Measurements from ENCODE around the gene ULK2. TPM values are rescaled to one million over a fixed set of nuclear protein-coding genes. Genes with fewer than 3 reads are reported as not detected.
"Not testable (repeated sequence)": the region's sequence is repeated elsewhere in the genome, so short reads cannot be mapped to it uniquely, and the experiment has no call there.

Gene ULK2
- total RNA-seq, 1 donor from 2014 or later, result 46.0 TPM

DNA sequence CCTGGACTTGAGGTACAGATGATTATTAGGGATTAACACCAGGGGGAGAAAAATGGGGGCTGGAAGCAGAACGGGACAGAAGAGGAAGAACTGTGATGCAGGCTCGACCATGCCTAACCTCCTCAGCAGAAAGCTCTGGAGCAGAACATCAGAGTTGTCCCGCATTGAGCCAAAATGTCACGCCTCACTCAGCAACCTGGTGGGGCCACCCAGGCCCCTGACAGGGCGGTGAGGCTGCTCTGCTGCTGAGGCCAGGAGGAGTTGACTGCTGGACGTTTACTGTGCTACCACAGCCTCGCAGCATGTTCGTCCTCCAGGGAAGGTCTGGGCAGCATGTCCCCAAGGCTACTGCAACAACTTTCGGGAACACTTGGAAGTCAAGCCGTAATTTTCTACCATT is 6.5 kb upstream of the ULK2 start:
- ATAC-seq (no peak), DNase-seq (ENCODE audit: low spot score) (no peak)
- intact Hi-C loops (cut with DNase I), result no loop called here

DNA sequence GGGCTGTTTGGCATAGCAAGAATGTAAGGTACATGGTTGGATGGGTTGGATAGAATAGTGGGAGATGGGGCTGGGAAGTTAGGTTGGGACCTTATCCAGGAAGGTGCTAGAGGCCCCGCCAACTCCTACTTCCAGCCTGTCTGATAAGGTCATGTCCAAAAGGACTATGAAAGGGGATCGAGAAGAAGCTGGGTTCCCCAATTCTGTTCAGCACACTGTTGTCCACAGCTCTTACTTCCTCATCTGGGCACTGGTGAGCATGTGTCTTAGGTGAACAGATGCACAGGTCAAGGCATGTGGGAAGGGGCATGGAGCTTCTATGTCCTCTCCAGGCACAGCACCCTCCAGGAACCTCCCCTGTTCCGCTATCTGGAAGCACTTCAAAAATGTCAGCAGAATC is 5.6 kb upstream of the ULK2 start:
- ATAC-seq (no peak), DNase-seq (ENCODE audit: low spot score) (no peak)
- intact Hi-C loops (cut with DNase I), result no loop called here

DNA sequence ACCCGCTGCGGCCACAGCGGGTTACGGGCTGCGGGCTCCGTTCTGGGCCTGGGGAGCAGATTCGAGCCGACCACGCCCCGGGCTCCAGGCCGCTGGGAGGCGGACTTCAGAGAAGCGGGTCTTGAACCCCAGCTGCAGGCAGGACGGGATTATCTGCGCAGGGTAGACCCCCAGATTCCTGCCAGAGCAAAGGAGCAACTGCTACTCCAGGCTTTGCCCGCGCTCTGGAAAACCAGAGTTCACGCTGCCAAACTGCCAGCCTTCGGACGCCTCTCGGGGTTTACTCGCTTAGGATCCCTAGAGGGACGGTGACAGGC is 301 bp upstream of the ULK2 start:
- peak; percentile 25 for ATAC-seq
- intact Hi-C loops (cut with DNase I), result no loop called here
- no peak for DNase-seq (ENCODE audit: low spot score)

DNA sequence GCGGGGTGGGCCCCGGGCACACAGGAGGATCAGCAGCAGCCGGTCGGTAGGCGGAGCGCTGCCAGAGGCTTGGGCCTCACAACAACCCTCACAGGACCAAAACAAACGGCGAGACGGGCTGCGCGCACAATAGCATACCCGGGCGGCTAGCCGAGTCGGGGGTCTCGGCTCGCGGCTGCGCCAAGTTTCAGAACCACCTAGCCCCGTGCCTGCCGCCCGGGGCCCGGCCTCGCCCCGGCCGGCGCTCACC is 732 bp downstream of the ULK2 start:
- peak; percentile 81 for DNase-seq (ENCODE audit: low spot score)
- intact Hi-C loops (cut with DNase I), result no loop called here
- ATAC-seq, result peak; percentile 84

DNA sequence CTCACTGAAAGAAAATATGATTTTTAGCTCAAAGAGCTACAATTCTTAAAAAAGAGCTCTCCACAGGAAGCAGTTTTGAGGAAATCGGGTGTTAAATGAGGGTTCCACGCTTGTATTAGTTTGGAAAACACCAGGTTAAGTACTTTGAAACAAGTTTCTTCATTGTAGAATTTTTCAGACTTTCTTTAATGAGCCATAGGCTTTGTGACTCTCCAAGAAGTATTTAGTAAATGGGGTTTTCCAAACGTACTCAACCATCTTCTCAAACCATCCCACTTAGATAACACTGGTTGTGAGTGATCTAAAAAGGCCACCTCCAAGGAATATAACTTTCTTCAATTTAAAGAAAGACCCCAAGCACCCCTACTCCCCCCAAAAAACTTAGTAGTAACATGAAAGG is 2.7 kb downstream of the ULK2 start:
- no peak for DNase-seq (ENCODE audit: low spot score)
- intact Hi-C loops (cut with DNase I), result no loop called here
- ATAC-seq, result no peak

DNA sequence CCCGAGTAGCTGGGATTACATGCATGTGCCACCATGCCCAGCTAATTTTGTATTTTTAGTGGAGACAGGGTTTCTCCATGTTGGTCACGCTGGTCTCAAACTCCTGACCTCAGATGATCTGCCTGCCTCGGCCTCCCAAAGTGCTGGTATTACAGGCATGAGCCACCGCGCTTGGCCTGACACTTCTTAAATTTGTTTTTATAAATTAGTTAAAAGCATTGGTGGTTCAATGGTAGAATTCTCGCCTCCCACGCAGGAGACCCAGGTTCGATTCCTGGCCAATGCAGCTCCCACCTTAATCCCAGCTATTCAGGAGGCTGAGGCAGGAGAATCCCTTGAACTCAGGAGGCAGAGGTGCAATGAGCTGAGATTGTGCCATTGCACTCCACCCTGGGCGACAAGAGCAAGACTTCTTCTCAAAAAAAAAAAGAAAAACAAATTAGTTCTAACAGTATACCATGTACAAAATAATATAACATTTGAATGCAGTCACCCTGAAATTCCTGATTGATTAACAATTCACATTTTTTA is 7.0 kb downstream of the ULK2 start:
- ATAC-seq; DNase-seq (ENCODE audit: low spot score); intact Hi-C loops (cut with DNase I): not testable (repeated sequence)

DNA sequence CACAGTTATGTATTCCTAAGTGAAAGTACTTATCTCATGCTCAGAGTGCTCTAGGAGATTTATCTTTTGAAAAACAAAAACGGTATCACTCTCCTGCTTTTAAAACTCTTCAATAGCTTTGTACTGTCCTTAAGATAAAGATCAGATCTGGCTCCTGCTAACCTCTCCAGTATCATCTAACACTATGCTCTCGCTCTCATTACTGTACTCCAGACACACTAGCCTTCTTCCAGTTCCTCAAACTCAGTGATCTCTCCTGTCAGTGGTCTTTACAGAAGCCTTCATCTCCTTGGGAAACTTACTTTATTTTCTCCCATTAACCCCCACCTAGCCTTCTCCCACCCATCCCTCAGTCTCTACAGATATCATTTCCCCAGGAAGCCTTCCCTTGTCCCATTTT is 10.1 kb downstream of the ULK2 start:
- DNase-seq (ENCODE audit: low spot score) (no peak), ATAC-seq (no peak)
- intact Hi-C loops (cut with DNase I), result no loop called here

DNA sequence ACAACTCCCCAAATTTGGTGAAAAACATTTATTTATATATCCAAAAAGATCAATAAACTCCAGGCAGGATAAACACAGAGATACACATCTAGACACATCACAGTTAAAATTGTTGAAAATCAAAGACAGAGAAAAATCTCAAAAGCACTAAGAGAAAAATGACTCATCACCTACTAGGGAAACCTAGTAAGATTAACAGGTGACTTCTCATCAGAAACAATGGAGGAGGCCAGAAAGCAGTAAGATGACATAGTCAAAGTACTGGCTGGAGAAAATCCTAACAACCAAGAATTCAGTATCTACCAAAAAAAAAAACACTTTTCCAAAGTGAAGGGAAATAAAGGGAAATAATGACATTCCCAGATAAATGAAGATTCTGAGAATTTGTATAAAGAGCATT is 33.8 kb downstream of the ULK2 start:
- DNase-seq (ENCODE audit: low spot score) (no peak), ATAC-seq (no peak)
- intact Hi-C loops (cut with DNase I), result no loop called here

DNA sequence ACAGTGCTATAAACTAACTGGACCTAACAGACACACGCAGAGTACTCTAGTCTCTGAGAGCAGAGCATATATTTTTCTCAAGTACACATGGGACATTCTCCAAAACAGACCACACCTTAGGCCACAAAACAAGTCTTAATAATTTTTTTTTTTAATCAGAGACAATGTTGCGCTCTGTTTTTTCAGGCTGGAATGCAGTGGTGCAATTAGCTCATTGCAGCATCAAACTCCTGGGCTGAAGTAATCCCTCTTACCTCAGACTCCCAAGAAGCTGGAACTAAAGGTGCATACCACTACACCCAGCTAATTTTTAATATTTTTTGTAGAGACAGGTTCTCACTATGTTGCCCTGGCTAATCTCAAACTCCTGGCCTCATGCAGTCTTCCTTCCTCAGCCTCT is 37.7 kb downstream of the ULK2 start:
- ATAC-seq (no peak), DNase-seq (ENCODE audit: low spot score) (no peak)
- intact Hi-C loops (cut with DNase I), result no loop called here

DNA sequence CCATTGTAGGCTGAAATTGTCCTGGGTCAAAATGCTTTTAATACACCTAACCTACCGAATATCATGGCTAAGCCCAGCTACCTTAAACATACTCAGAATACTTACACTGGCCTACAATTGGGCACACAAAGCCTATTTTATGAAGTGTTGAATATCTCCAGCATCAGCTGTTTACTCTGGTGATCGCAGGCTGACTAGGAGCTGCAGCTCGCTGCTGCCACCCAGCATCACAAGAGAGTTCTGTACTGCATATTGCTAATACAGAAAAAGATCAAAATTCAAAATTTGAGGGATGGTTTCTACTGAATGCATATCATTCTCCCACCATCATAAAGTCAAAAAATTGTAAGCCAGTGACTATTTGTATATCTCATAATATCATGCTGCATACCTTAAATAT is 55.3 kb downstream of the ULK2 start:
- ATAC-seq (no peak), DNase-seq (ENCODE audit: low spot score) (no peak)
- intact Hi-C loops (cut with DNase I), result no loop called here

DNA sequence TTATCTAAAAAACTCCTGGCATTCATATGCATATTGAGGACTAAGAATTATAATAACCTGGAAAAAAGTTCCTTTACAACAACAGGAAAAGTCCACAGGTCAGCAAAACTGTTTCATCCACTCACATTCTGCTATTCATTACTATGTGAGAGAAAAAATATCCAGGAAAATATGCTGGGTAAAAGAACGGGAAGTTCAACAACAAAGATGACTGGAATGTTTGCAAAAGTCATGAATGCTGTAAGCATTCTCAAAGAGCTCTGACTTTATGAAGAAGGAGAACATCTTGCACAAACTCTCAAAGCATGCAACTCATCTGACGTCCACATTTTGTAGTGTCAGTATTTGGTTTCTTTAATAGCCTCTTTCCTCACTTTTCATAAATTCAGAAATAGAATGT is 62.7 kb downstream of the ULK2 start:
- no peak for DNase-seq (ENCODE audit: low spot score)
- intact Hi-C loops (cut with DNase I), result no loop called here
- ATAC-seq, result no peak

DNA sequence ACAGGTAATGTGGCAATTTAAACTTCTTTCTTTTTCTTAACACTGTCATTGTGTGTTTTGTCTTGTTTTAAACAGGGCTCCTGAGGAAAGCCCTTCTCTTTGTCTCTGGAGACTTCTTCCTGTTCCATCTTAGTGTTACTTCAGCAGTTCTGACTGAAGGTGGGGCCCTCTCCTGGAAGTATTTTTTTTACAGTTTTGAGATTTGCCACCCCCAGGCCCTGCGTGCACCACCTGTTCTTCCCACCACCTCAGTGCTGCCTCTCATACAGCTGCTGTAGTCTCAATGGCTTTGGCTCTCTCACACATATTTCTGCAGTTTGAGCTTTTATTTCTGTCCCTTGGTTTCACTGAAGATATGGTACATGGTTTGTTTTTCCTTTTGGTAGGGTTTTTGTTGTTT is 67.2 kb downstream of the ULK2 start:
- intact Hi-C loops (cut with DNase I), result no loop called here
- ATAC-seq (no peak), DNase-seq (ENCODE audit: low spot score) (no peak)

DNA sequence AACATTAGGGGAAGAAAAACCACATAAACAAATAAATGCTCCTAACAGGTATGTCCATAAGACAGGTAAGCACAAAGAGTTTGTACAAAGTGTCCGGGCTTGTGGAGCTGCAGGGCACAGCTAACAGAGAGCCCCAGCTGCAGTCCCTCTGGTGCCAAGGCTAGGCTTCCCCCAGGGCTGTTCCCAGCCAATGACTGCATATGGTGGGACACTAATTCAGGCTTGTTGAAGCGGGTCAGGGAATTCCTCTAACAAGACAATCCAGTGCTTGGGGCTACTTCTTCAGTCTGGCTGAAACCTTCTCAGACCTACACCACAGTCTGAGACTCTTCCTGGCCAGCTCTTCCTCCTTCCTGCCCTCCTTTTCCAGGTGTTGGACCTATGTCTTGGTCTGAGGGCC is 67.9 kb downstream of the ULK2 start:
- no peak for ATAC-seq
- no peak for DNase-seq (ENCODE audit: low spot score)
- intact Hi-C loops (cut with DNase I), result no loop called here

DNA sequence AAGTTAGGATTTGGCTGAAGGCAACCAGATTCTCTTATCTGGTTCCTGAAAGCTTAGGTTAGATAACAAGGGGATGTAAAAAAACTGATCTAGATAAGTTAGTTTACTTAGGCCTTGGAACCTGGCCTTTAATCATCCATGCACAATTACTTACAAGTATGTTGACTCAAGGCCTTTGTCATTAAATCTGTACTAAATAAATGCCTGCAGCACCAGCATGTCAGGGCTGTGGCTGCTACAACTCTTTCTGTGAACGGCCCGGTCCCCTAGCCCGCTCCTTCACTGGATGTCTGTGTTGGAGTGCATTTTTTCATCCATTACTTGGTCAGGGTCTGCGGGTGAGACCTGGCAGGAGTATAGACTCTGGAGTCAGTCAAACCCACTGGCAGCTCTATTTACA is 71.3 kb downstream of the ULK2 start:
- DNase-seq (ENCODE audit: low spot score) (no peak), ATAC-seq (no peak)
- intact Hi-C loops (cut with DNase I), result no loop called here

DNA sequence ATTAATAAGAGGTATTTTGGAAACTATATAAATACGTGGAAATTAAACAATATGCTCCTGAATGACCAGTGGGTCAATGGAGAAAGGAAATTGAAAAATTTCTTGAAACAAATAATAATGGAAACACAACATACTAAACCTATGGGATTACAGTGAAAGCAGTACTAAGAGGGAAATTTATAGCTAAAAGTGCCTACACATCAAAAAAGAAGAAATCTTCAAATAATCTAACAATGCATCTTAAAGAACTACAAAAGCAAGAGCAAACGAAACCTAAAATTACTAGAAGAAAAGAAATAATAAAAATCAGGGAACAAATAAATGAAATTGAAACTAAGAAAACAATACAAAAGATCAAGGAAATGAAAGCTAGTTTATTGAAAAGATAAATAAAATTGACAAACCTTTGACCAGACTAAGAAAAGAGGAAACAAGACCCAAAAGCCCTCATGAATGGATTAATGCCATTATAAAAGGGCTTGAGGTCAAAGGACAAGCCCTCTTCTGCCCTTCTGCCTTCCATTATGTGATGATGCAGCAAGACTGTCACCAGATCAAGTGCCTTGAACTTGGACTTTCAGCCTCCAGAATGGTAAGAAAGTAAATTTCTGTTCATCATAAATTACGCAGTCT is 75.7 kb downstream of the ULK2 start:
- ATAC-seq (no peak), DNase-seq (ENCODE audit: low spot score) (no peak)
- intact Hi-C loops (cut with DNase I), result no loop called here

DNA sequence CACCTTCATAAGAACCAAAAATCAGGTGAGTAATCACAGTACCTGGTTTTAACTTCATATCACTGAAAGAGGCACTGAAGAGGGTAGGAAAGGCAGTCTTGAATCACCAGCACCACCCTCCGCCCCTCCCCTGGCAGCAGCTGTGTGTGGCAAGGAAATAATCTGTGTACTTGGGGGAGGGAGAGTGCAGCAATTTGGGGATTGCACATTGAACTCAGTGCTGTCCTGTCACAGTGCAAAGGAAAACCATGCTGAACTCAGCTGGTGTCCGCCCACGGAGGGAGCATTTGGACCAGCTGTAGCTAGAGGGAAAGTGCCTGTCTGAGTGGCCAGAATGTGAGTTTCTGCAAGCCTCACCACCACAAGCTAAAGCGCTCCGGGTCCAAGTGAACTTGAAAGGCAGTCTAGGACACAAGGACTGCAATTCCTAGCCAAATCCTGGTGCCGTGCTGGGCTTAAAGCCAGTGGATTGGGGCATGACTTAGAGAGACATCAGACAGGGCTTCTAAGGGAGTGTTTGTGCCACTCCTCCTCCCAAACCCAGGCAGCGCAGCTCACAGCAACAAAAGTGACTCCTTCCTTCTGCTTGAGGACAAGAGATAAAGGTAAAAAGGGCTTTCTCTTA is 79.9 kb downstream of the ULK2 start:
- intact Hi-C loops (cut with DNase I), result no loop called here
- no peak for ATAC-seq

DNA sequence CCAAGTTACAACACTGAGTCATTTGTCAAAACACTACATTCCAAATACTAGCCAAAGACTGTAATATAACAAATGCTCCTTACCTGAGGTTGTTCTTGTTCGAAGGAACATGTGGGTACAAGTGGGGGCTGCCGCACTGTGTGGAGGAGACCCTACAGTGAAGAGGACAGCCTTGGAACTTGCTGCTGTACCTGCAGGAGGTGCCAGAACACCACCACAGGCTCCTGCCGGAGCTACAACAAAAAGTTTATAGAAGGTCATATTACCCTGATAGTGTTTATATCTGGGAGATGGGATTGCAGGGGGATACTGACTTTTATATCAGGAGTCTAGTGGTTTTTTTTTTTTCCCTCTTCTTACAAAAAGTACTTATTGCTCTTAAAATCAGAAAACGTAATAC is 81.9 kb downstream of the ULK2 start:
- DNase-seq (ENCODE audit: low spot score) (no peak), ATAC-seq (no peak)
- intact Hi-C loops (cut with DNase I), result no loop called here

More for the DNA sequence above, 79.9 kb downstream of the ULK2 start:
- no peak for DNase-seq (ENCODE audit: low spot score)

DNA sequence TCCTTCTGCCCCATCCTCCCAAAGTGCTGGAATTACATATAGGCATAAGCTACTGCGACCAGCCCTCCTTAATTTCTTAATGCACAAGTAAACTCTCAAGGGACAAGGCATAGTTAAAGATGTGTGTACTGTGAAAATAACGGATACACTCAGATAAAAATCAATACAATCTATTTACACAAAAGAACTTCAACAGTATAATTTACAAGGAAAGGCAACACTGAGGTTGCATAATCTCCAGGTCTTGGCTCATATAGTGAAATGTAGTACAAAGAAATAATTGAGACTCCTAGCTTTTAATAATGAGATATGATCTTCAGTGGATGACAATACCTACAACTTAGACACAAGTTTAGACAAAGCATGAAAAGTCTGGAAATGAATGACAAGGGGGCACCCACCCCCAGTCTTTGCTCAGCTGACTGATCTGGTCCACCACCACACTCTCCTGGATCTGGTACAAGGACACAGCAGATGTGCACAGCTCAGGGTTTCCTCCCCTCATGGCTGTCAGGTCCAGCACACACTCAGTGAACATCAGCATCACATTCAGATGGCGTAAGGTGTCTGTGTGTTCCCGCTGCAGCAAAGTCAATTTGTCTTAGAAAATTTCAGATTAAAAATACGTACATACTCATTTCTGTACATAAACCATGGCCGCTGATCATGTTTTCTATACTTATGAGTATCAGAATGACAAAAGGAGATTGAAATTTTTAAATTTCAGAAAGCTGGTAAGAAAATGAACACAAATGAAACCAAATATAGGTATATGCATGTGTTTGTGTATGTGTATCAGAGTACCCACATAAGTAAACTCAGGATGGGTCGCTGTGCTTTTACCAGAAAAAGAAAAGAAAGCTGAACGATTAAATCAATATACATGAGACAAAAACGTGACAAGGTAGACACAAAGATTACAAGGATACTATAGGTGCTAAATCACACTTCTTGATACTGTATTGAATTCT is 86.0 kb downstream of the ULK2 start:
- intact Hi-C loops (cut with DNase I), result no loop called here
- no peak for ATAC-seq
- no peak for DNase-seq (ENCODE audit: low spot score)

DNA sequence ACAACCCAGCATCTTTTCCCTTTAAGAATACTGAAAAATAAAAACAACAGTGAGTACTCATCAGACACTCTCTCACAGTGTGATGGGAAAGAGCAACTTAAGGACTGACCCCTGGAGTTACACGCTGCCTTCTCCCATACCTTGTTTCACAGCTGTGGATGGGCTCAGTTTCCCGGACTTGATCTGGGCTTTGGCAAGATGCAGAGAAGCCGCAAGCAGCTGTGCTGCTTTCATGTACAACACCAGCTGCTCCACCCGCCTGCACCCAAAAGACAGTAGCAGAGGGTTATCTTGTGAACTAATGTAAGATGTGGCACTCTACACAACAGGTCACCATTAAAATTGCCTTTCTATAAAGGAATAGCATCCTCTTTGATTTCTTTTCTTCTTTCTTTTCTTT is 86.9 kb downstream of the ULK2 start:
- intact Hi-C loops (cut with DNase I), result no loop called here
- DNase-seq (ENCODE audit: low spot score) (no peak), ATAC-seq (no peak)

DNA sequence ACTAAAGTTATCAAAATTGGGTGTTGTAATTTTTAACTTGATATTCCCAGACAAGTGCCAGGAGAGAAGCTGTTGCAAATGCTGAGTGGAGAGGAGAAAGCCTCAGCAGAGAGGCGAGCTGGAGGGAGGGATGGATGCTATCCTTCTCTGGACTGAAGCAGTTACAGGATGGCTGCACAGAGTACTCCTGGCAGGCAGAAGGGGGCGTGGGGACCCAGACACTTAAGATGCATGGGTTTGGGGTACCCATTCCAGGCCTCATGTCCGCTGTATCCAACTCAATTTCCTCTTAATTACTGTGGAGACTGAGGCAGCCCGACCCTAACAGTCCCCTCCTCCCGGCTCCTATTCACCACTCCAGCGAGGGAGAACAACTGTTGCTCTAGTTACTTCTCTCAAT is 94.2 kb downstream of the ULK2 start:
- DNase-seq (ENCODE audit: low spot score) (no peak), ATAC-seq (no peak)
- intact Hi-C loops (cut with DNase I), result no loop called here
